DND-41 (cell line): ENCODE data around the gene ALDH1A1.

Source experiments
- ATAC-seq: fragments of 200-7000 bp; cut with Tn5 transposase; 3 replicates; pipeline ENCODE4 v1.9.1; 2021; ENCODE audit warnings: low read depth; ENCODE audit not compliant: insufficient read depth
- DNase-seq: peaks from one replicate; pipeline ENCODE4 v3.0.0-alpha.2; 2020
- H2AFZ ChIP-seq: 2 replicates; pipeline ENCODE4 v1.6.0; 2012; ENCODE audit warnings: low read depth, low read length
- H3K27ac ChIP-seq: 2 replicates; pipeline ENCODE4 v1.5.1; 2012; ENCODE audit warnings: low read length, inconsistent platforms
- H3K27me3 ChIP-seq: fragments of 200-600 bp; sonication (generic); 2 replicates; pipeline ENCODE4 v1.6.0; 2012; ENCODE audit warnings: low read length, mild to moderate bottlenecking, inconsistent platforms; ENCODE audit not compliant: insufficient read depth, poor library complexity
- H3K36me3 ChIP-seq: 2 replicates; pipeline ENCODE4 v1.5.1; 2012; ENCODE audit warnings: low read length, inconsistent platforms; ENCODE audit not compliant: insufficient read depth
- H3K4me1 ChIP-seq: 2 replicates; pipeline ENCODE4 v1.5.1; 2012; ENCODE audit warnings: mild to moderate bottlenecking, low read length; ENCODE audit not compliant: insufficient read depth
- H3K4me2 ChIP-seq: 2 replicates; pipeline ENCODE4 v1.6.0; 2012; ENCODE audit warnings: mild to moderate bottlenecking, moderate library complexity, low read length, inconsistent platforms; ENCODE audit not compliant: insufficient read depth
- H3K4me3 ChIP-seq, 2 experiments: fragments of 200-600 bp in 1 of 2; shearing (Covaris generic) in 1 of 2; 2 replicates each; pipeline ENCODE4 v1.5.1; 2012 to 2016; ENCODE audit warnings: inconsistent platforms in 2 of 2, low read length in 2 of 2, mild to moderate bottlenecking in 2 of 2, low read depth in 1 of 2, moderate library complexity in 1 of 2
- H3K79me2 ChIP-seq: 2 replicates; pipeline ENCODE4 v1.6.0; 2012; ENCODE audit warnings: low read length, inconsistent platforms; ENCODE audit not compliant: insufficient read depth
- H3K9ac ChIP-seq: 2 replicates; pipeline ENCODE4 v1.6.0; 2012; ENCODE audit warnings: low read depth, mild to moderate bottlenecking, inconsistent platforms, low read length, moderate library complexity
- H3K9me3 ChIP-seq: 2 replicates; pipeline ENCODE4 v1.5.1; 2012; ENCODE audit warnings: low read length, moderate library complexity, mild to moderate bottlenecking, inconsistent platforms; ENCODE audit not compliant: insufficient read depth, severe bottlenecking
- H4K20me1 ChIP-seq: 2 replicates; pipeline ENCODE4 v1.6.0; 2012; ENCODE audit warnings: low read length; ENCODE audit not compliant: insufficient read depth
- EZH2 ChIP-seq: IDR thresholded peaks from 3 replicates; pipeline ENCODE4 v1.6.1; 2012; ENCODE audit warnings: borderline replicate concordance, low read depth, mild to moderate bottlenecking, moderate library complexity, low read length, inconsistent platforms; ENCODE audit not compliant: severe bottlenecking
- TF ChIP-seq, protein P1 (sequence below): IDR thresholded peaks from 2 replicates; pipeline ENCODE4 v1.5.1; 2012; ENCODE audit warnings: borderline replicate concordance, low read length, moderate library complexity, mild to moderate bottlenecking; ENCODE audit not compliant: poor library complexity, severe bottlenecking; ENCODE audit errors: extremely low read depth

Gene ALDH1A1

DNA sequence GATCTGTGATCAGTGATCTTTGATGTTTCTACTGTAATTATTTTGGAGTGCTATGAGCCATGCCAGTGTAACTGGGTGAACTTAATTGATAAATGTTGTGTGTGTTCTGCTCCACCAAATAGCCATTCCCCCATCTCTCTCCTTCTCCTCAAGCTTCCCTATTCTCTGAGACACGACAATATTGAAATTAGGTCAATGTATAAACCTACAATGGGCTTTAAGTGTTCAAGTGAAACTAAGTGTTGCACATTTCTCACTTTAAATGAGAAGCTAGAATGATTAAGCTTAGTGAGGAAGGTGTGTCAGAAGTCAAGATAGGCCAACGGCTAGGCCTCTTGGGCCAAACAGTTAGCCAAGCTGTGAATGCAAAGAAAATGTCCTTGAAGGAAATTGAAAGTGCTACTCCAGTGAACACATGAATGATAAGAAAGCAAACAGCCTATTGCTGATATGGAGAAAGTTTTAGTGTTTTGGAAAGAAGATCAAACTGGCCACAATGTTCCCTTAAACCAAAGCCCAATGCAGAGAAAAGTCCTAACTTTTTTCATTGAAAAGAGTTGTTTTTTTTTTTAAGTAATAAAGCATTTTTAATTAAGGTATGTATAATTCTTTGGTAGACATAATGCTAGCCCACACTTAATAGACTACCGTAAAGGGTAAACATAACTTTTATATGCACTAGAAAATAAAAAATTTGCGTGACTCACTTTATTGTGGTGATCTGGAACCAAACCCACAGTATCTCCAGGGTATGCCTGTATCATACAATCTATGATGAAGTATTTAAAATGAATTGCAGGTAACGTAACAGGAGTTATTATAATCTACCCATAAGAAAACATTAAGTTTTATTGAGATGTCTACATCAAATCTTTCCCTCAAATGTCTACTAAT is 42.5 kb upstream of the ALDH1A1 start:
- Histone ChIP-seq H3K4me1 (no peaks in the 10 kb centered on the region), H3K4me3 (no peak overlapping the region), H4K20me1 (no peaks in the 10 kb centered on the region), H3K9me3 (no peaks in the 10 kb centered on the region), H3K36me3 (no peaks in the 10 kb centered on the region), H3K79me2 (no peaks in the 10 kb centered on the region), H3K4me2 (no peak overlapping the region), H3K27ac (no peak overlapping the region), H2AFZ (no peak overlapping the region), H3K27me3 (peaks cover 19% of the 10 kb centered on the region), H3K9ac (no peak overlapping the region)
- DNase-seq (no peak), ATAC-seq (no peak)
- no peak for TF ChIP-seq EZH2
- TF ChIP-seq, protein P1, sequence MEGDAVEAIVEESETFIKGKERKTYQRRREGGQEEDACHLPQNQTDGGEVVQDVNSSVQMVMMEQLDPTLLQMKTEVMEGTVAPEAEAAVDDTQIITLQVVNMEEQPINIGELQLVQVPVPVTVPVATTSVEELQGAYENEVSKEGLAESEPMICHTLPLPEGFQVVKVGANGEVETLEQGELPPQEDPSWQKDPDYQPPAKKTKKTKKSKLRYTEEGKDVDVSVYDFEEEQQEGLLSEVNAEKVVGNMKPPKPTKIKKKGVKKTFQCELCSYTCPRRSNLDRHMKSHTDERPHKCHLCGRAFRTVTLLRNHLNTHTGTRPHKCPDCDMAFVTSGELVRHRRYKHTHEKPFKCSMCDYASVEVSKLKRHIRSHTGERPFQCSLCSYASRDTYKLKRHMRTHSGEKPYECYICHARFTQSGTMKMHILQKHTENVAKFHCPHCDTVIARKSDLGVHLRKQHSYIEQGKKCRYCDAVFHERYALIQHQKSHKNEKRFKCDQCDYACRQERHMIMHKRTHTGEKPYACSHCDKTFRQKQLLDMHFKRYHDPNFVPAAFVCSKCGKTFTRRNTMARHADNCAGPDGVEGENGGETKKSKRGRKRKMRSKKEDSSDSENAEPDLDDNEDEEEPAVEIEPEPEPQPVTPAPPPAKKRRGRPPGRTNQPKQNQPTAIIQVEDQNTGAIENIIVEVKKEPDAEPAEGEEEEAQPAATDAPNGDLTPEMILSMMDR, result no peak

DNA sequence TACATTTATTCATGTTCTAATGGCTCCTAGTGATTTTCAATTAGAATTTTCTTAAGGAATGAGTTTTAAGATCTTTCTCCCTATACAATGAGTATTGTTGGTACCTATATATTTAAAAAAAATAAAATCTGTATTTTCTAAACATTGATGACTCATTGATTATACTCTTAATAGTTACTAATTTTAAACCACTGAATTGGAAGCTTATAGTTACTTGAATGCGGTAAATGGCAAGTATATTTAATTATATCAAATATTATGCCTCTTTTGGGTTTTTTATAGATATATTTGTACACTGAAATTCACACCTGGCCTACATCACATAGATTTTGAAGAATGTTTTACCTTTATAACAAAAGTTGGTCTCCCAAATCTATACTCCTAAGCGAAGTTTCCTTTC is 38.9 kb upstream of the ALDH1A1 start:
- Histone ChIP-seq H3K27ac (no peak overlapping the region), H3K79me2 (no peaks in the 10 kb centered on the region), H4K20me1 (no peaks in the 10 kb centered on the region), H3K4me1 (no peaks in the 10 kb centered on the region), H3K9me3 (no peaks in the 10 kb centered on the region), H3K27me3 (peaks cover 4% of the 10 kb centered on the region), H3K9ac (no peak overlapping the region), H3K4me3 (no peak overlapping the region), H3K4me2 (no peak overlapping the region), H2AFZ (no peak overlapping the region), H3K36me3 (no peaks in the 10 kb centered on the region)
- no peak for DNase-seq
- no peak for TF ChIP-seq EZH2
- TF ChIP-seq, protein P1, result no peak
- ATAC-seq, result no peak

DNA sequence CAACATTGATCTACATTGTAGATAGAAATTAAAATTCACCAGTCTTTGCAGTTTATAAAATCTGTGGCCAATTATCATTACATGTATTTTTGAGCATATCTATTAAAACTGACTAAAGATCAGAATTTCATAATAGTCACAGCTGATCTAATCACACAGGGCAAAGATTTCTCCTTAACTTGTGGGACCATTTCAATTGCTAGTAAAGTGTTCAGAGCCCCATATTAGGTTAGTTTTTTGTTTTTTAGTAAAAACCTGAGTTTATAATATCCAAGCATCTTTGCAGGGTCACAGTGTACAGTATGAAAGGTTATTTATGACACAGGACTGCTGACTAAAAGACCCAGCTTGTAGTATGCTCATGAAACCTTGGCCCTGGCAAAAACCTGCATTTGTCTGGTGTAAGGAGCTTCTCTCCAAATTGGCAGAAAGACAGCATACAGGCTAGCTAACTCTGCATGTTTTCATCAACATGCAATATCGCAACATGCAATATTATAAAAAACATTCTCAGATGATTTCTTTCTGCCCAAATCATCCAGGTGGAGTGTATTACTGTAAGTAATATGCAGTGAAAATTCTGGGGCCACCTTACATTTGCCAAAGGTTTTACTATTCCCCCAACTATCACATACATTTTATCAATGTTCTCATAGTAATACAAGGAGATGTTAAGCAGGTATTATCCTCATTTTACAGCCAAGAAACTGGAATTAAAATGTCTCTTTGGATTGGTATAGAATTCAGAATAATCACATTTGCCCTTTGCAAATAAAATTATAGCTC is 37.7 kb upstream of the ALDH1A1 start:
- Histone ChIP-seq H3K36me3 (no peaks in the 10 kb centered on the region), H3K4me2 (no peak overlapping the region), H3K79me2 (no peaks in the 10 kb centered on the region), H4K20me1 (no peaks in the 10 kb centered on the region), H2AFZ (no peak overlapping the region), H3K9ac (no peak overlapping the region), H3K9me3 (no peaks in the 10 kb centered on the region), H3K27ac (no peak overlapping the region), H3K4me3 (no peak overlapping the region), H3K27me3 (peaks cover 4% of the 10 kb centered on the region), H3K4me1 (no peaks in the 10 kb centered on the region)
- TF ChIP-seq, protein P1, result no peak
- TF ChIP-seq EZH2, result no peak
- DNase-seq, result no peak
- no peak for ATAC-seq
